ENCODE data around the gene MYO16.

- TF ChIP-seq CTCF (IDR thresholded peaks at IDR 0.05; ENCODE audit: insufficient read depth, low read length, poor library complexity, severe bottlenecking) = no peak
- TF ChIP-seq EZH2phosphoT487 (conservative IDR thresholded peaks at IDR 0.05; ENCODE audit: low read length) = no peak
Observed at GRCh38 chr13:108851660-108852059, 222.2 kb downstream of the MYO16 start.
